ENCODE results near the gene GGA1. TPM values are rescaled to one million over a fixed set of nuclear protein-coding genes. Genes with fewer than 3 reads are reported as not detected.

Gene GGA1
- total and polyA plus RNA-seq, 9 of the 15 experiments (the other 6 are each of a cell fraction or from before 2014, with no cell fraction given): 1.5 to 69.5 (median 31.6) TPM

GRCh38 chr22:37633625-37634416, 25.2 kb downstream of the GGA1 start (continued):
- no peak for TF ChIP-seq ETS1 (conservative IDR thresholded peaks at IDR 0.05; ENCODE audit: control insufficient read depth, low read depth, low read length)
- TF ChIP-seq DPF2 (IDR thresholded peaks at IDR 0.05): 0 out of 2 replicates have a peak, but pooled peaks have one; percentile 38
- no peak for TF ChIP-seq TCFL5 (CRISPR knock-in tag; conservative IDR thresholded peaks at IDR 0.05)
- no peak for TF ChIP-seq XRCC4 (IDR thresholded peaks at IDR 0.05; ENCODE audit: extremely low read depth, insufficient read depth, insufficient read length)
- peak in 2 of 3 experiments; percentile 18 to 34; a peak in 4 of 6 replicates for TF ChIP-seq CTCF (IDR thresholded peaks at IDR 0.05 in 2 of 3, conservative IDR thresholded peaks at IDR 0.05 in 1 of 3; ENCODE audit: insufficient read depth in 2 of 3, low read depth in 1 of 3, low read length in 3 of 3)
- TF ChIP-seq, protein P1, sequence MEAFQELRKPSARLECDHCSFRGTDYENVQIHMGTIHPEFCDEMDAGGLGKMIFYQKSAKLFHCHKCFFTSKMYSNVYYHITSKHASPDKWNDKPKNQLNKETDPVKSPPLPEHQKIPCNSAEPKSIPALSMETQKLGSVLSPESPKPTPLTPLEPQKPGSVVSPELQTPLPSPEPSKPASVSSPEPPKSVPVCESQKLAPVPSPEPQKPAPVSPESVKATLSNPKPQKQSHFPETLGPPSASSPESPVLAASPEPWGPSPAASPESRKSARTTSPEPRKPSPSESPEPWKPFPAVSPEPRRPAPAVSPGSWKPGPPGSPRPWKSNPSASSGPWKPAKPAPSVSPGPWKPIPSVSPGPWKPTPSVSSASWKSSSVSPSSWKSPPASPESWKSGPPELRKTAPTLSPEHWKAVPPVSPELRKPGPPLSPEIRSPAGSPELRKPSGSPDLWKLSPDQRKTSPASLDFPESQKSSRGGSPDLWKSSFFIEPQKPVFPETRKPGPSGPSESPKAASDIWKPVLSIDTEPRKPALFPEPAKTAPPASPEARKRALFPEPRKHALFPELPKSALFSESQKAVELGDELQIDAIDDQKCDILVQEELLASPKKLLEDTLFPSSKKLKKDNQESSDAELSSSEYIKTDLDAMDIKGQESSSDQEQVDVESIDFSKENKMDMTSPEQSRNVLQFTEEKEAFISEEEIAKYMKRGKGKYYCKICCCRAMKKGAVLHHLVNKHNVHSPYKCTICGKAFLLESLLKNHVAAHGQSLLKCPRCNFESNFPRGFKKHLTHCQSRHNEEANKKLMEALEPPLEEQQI (IDR thresholded peaks at IDR 0.05): no peak
- no peak for TF ChIP-seq E2F4 (CRISPR knock-in tag; IDR thresholded peaks at IDR 0.05; ENCODE audit: low read depth)
- no peak for TF ChIP-seq BMI1 (IDR thresholded peaks at IDR 0.05; ENCODE audit: low read length)
- peak; percentile 79 for TF ChIP-seq ZBTB7A (IDR thresholded peaks at IDR 0.05; ENCODE audit: borderline replicate concordance, control insufficient read depth, low read depth, low read length)
- TF ChIP-seq HDAC8 (tag; IDR thresholded peaks at IDR 0.05): no peak
- TF ChIP-seq GATAD2B (IDR thresholded peaks at IDR 0.05; ENCODE audit: borderline replicate concordance): no peak
- peak; percentile 14; the same call in 1 of the 2 replicates for TF ChIP-seq TAL1 (IDR thresholded peaks at IDR 0.05)
- no peak for TF ChIP-seq TARDBP (IDR thresholded peaks at IDR 0.05)
- no peak for TF ChIP-seq ZNF699 (CRISPR knock-in tag; IDR thresholded peaks at IDR 0.05; ENCODE audit: insufficient replicate concordance)
- TF ChIP-seq KLF10 (CRISPR knock-in tag; IDR thresholded peaks at IDR 0.05): no peak
- TF ChIP-seq ARID3A (IDR thresholded peaks at IDR 0.05; ENCODE audit: borderline replicate concordance, low read depth, low read length): no peak
- peak; percentile 2 to 36; a peak in 1 of 4 replicates for TF ChIP-seq MNT (conservative IDR thresholded peaks at IDR 0.05)

Measured in K562 (cell line).